Large intestine (tissue), 3 donors: ENCODE results near the gene HIVEP3. TPM values are rescaled to one million over a fixed set of nuclear protein-coding genes. Genes with fewer than 3 reads are reported as not detected.

ENCODE experiments used
- DNase-seq, 2 donors: peaks; one replicate each; pipeline versions ENCODE4 v3.0.0 to v3.0.0-alpha.2; 2013
- H3K27ac ChIP-seq: one replicate; pipeline ENCODE4 v1.5.1; 2013; ENCODE audit warnings: low read length
- H3K27me3 ChIP-seq: 2 replicates; pipeline ENCODE4 v1.6.1; 2013; ENCODE audit warnings: low read length; ENCODE audit not compliant: control insufficient read depth, insufficient read depth
- H3K36me3 ChIP-seq: 2 replicates; pipeline ENCODE4 v1.6.1; 2013; ENCODE audit warnings: low read length; ENCODE audit not compliant: control insufficient read depth, insufficient read depth
- H3K4me1 ChIP-seq: one replicate; pipeline ENCODE4 v1.6.1; 2013; ENCODE audit warnings: low read length; ENCODE audit not compliant: control insufficient read depth, insufficient read depth
- H3K4me3 ChIP-seq: one replicate; pipeline ENCODE4 v1.5.1; 2013; ENCODE audit warnings: low read length
- H3K9me3 ChIP-seq: one replicate; pipeline ENCODE4 v1.6.1; 2013; ENCODE audit warnings: mild to moderate bottlenecking, low read depth, low read length, moderate library complexity; ENCODE audit not compliant: control insufficient read depth
- WGBS: methylation state at CpG from one replicate; pipeline ENCODE4 v1.1.5; 2013; ENCODE audit warnings: low lambda C conversion rate; ENCODE audit not compliant: insufficient coverage; 5-methylcytosine and 5-hydroxymethylcytosine counted together
- polyA plus RNA-seq: library from polyadenylated mRNA; unstranded; fragments of 120-200 nt; gene quantifications from one replicate; pipeline ENCODE4 v1.2.1, GENCODE V29; 2013

HIVEP3 gene
- polyA plus RNA-seq, 1 donor: 2.6 TPM

DNA sequence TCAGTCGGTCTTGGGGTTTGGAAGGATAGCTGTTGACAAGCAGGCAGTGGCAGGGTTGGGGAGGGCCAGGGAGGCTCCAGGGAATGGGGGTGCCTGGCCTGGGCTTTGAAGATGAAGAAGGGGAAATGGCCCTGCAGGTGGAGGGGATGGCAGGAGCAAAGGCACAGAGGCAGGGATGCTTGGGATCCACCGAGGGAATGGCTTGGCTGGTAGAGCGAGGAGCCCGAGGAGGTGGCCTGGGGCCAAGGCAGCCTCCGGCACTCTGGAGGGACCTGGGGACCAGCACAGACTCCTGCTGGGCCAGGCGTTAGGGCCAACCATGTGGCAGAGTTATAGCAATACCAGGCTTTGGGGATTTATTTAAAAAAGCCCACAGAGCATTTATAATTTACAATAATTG, 371.4 kb downstream of the HIVEP3 start:
- Histone ChIP-seq H3K36me3 (no peaks in the 10 kb centered on the region), H3K27me3 (no peaks in the 10 kb centered on the region), H3K4me1 (no peaks in the 10 kb centered on the region), H3K4me3 (no peak overlapping the region), H3K9me3 (peaks cover 11% of the 10 kb centered on the region), H3K27ac (no peak overlapping the region)
- DNase-seq: no peak
- no CpG with 5 or more reads among the region's 6 CpGs for WGBS

DNA sequence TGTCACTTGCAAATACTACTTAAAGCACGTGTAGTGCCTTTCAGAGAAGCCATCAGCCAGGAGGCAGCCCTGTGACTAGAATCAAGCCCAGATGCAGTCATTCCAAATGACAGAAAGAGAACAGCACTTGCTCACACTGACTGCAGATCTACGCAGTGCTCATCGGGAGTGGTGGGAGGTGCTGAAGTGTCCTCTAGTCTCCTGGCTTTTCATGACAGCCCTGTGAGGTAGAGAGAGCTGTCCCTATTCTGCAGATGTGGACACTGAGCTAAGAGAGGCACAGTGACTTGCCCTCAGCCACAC, 371.9 kb downstream of the HIVEP3 start:
- Histone ChIP-seq H3K36me3 (no peaks in the 10 kb centered on the region), H3K4me1 (no peaks in the 10 kb centered on the region), H3K27ac (no peak overlapping the region), H3K4me3 (no peak overlapping the region), H3K27me3 (no peaks in the 10 kb centered on the region), H3K9me3 (peaks cover 11% of the 10 kb centered on the region)
- no CpG with 5 or more reads among the region's 3 CpGs for WGBS
- DNase-seq: no peak

DNA sequence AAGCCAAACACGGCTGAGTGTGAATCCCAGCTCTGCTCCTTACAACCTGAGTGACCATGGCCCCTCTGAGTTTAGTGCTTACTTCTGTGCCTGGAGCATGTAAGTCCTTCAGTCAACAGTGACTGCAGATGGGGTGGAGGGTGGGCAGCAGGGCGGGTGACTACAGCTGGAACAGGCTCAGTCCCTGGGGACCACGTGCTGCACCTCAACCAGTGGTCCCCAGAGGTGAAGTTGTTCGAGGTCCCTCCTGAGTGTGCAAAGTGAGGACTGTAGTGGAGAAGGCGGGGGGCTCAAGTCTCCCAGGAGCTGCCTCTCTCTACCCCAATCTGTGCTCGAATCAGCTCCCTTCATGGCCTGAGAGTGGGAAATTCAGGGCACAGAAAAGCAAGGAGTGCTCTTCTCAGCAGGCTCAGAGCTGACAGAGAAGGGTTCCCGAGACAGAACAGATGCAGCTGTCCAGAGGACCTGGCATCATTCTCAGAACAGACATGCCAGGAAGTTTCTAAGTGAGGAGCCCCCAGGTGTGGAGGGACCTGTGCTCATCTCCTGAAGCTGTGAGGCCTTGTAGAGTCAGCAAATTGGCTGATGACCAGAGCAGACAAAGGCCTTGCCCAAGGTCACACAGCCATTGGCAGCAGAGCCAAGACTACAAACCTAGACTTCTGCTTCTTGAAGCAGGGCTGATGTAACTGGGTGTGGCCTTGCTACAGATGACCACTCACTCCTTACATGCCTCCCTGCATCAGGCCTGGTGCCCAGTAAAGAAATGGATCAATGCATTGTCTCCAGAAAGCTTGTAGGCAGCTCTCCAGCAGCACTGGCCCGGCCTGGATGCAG, 372.5 kb downstream of the HIVEP3 start:
- no CpG with 5 or more reads among the region's 8 CpGs for WGBS
- Histone ChIP-seq H3K36me3 (no peaks in the 10 kb centered on the region), H3K27ac (no peak overlapping the region), H3K27me3 (no peaks in the 10 kb centered on the region), H3K4me3 (no peak overlapping the region), H3K9me3 (peaks cover 11% of the 10 kb centered on the region), H3K4me1 (no peaks in the 10 kb centered on the region)
- DNase-seq: no peak

DNA sequence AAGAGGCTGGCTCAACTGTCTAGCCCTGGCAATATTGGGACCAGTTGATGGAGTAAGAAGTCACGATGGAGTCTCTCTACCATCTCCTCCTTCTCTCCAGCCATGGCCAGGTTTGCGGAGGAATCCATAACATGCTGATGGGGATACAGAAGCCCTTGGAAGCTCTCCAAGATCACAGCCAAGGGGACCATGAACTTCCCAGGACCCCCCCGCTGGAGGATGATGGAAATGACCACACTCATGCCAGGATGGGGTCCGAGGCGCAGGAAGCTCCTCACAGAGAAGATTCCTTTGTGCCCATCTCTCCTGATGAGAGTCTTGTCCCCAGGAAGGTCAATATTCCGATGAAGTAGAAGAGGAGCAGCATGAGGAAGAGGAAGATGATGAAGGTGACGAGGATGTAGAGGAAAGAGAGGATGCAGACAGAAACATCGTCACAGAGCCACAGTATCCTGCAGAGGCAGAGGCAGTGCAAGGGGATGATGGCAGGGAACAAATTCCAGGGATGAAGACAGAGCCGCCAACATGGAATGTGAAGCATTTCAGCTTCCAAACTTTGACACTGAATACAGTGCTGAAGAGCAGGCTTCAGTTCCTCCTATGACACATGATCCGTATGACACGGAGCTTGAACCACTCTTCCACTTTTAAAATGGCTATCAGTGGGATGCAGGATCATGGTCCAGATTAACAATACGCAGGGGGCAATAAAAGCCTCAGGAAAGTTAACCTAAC, 376.4 kb downstream of the HIVEP3 start:
- Histone ChIP-seq H3K36me3 (no peaks in the 10 kb centered on the region), H3K9me3 (peaks cover 11% of the 10 kb centered on the region), H3K4me3 (no peak overlapping the region), H3K27me3 (peaks cover 4% of the 10 kb centered on the region), H3K4me1 (peaks cover 2% of the 10 kb centered on the region), H3K27ac (no peak overlapping the region)
- WGBS: 68% methylated on average over 2 of the region's 12 CpGs
- no peak for DNase-seq

DNA sequence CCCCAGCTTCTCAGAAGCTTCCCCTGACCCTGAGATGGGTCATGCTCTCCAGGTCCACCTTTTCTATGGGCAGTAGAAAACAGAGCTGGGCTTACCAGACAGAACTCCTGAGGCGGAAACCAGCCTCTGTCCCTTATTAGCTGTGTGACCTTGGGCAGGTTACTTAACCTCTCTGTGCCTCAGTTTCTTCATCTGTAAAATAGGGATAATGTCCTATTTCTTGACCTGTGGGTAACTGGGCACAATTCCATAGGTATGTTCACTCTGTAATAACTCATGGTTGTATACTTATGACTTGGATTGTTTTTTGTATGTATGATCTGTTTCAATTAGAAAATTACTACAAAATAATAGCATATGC, 377.1 kb downstream of the HIVEP3 start:
- peaks cover 2% of the 10 kb centered on the region for H3K4me1 ChIP-seq
- no CpG with 5 or more reads among the region's 1 CpG for WGBS
- no peak overlapping the region for H3K27ac ChIP-seq
- peaks cover 4% of the 10 kb centered on the region for H3K27me3 ChIP-seq
- H3K4me3 ChIP-seq: no peak overlapping the region
- no peaks in the 10 kb centered on the region for H3K36me3 ChIP-seq
- H3K9me3 ChIP-seq: peaks cover 11% of the 10 kb centered on the region
- no peak for DNase-seq

DNA sequence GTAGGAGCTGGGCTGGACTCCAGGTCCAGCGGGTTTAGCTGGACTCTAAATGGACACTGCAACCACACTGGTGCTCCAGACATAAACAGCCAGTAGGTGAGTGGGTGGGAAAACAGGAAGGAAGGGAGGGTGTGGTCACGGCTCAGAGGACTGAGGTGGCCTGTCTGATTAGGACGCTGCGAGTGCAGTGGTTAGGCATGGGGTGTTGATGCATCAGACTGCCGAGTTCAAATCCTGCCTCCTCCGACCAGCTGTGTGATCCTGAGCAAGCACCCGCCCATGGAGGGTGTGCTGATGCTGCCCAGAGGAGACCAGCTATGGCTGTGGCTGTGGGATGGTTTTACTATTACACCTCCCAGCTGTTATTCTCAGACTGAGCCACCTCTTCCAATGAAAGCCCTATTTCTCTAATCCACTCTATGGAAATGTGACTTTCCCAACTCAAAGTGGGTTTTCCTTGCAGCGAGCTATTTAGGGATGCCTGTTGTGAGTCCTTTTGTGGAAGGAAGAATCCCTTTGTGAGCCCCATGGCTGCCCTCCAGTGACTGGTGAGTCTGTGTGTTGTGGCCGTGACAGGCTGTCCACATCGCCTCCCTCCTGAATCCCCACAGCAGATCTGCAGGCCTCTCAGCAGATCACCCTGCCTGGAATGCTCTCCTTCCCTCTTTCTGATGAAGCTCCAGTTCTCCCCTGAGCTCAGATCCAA, 377.7 kb downstream of the HIVEP3 start:
- Histone ChIP-seq H3K4me3 (no peak overlapping the region), H3K27ac (no peak overlapping the region), H3K4me1 (peaks cover 2% of the 10 kb centered on the region), H3K36me3 (no peaks in the 10 kb centered on the region), H3K27me3 (peaks cover 6% of the 10 kb centered on the region), H3K9me3 (peaks cover 11% of the 10 kb centered on the region)
- no CpG with 5 or more reads among the region's 10 CpGs for WGBS
- no peak for DNase-seq

DNA sequence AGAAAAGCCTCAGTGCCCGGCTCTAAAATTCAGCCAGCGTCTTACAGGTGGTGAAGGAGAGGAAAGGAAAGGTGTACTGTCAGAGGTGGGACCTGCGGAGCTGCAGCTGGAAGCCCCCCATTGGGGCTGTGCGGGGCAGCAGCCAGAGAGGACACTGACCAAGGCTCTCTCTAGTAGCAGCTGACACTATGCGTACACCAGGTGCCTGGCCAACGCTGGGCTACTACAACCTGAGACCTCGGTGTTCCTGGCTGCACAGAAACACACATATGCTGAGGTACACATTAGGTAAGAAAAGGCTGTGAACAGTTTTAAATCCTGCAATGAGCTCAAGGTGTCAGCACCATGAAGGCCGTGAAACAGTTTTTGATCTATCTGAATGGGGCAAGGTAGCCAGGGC, 378.7 kb downstream of the HIVEP3 start:
- DNase-seq: no peak
- no CpG with 5 or more reads among the region's 8 CpGs for WGBS

DNA sequence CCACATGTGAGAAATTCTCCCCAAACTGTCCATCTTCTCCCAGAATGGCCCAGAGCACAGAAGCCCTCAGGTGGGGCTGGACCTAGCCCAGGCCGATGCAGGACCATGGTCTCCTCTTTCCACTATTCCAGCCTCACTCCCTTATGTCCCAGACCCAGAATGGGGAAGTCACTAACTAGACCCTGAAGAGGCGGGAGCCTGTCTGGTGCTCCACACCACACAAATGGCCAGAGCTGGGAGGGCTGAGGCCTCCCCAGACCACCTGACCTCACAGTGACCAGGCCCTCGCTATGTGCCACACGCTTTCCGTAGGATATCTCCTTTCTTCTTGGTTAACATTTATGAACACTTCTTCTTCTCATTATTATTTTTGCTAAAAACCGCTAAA, 379.3 kb downstream of the HIVEP3 start:
- WGBS: 100% methylated on average over 1 of the region's 6 CpGs
- H3K9me3 ChIP-seq: peaks cover under 1% of the 10 kb centered on the region
- no peak overlapping the region for H3K27ac ChIP-seq
- H3K4me1 ChIP-seq: peaks cover 2% of the 10 kb centered on the region
- H3K27me3 ChIP-seq: peaks cover 6% of the 10 kb centered on the region
- no peak overlapping the region for H3K4me3 ChIP-seq
- DNase-seq: no peak
- no peaks in the 10 kb centered on the region for H3K36me3 ChIP-seq

More for the DNA sequence above, 378.7 kb downstream of the HIVEP3 start:
- peaks cover 2% of the 10 kb centered on the region for H3K4me1 ChIP-seq
- H3K4me3 ChIP-seq: no peak overlapping the region
- peaks cover 6% of the 10 kb centered on the region for H3K27me3 ChIP-seq
- no peak overlapping the region for H3K27ac ChIP-seq
- peaks cover 6% of the 10 kb centered on the region for H3K9me3 ChIP-seq
- H3K36me3 ChIP-seq: no peaks in the 10 kb centered on the region

DNA sequence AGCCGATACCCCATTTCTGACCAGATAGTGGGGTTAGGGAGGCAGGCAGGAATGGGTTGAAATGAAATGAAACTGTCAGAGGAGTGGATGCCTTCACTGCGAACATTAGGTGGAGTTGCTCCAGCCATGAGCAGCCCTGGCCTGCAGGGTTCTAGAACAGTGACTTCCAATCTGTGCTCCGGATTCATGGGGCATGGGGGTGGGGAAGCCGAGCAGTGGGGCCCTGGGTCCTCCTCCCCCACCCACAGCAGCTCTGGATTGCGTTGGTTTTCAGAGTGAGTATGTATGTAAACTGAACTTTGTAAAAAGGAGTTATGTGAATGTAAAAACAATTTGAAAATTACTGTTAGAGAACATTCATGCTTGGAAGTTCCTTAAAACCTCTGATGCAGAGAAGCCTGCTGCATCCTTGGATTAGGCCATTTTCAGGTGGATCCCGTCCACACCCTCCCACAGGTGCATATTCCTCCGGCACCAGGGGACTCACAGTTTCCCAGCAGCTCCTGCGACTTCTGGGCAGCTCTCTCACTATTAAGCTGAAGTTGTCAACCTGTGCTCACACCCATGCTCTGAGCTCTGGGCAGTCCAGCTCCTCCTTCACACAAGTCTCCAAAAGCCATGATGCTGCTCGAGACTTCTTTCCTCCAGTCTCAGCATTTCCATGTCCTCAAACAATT, 379.8 kb downstream of the HIVEP3 start:
- Histone ChIP-seq H3K4me1 (peaks cover 2% of the 10 kb centered on the region), H3K4me3 (no peak overlapping the region), H3K36me3 (no peaks in the 10 kb centered on the region), H3K9me3 (no peaks in the 10 kb centered on the region), H3K27me3 (peaks cover 8% of the 10 kb centered on the region), H3K27ac (no peak overlapping the region)
- no CpG with 5 or more reads among the region's 9 CpGs for WGBS
- DNase-seq: no peak

DNA sequence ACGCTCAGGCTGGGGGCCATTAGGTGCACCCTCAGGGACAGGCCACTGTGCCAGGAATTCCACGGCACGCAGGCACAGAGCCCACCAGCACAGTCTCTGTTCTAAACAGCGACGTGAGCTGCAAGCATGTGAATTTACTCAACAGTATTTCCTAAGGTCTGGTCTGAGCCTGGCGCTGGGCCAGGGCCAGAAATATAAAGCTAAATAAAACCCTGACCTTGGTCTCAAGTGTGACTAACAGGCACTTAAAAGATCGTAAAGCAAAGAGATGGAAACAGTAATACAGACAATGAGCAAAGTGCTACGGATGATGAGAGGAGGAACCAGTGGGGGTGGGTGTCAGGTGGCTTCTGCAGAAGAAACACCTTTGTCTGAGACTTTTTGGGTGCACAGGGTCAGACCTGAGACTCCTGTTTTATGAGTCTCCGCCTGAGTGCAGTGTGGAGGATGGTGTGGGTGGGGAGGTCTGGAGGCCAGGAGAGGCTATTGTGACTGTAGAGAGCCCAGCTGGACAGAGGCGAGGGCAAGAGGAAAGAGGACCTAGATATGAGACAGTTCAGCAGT, 380.9 kb downstream of the HIVEP3 start:
- Histone ChIP-seq H3K27ac (no peak overlapping the region), H3K36me3 (no peaks in the 10 kb centered on the region), H3K4me3 (no peak overlapping the region), H3K27me3 (peaks cover 8% of the 10 kb centered on the region), H3K4me1 (peaks cover 2% of the 10 kb centered on the region), H3K9me3 (no peaks in the 10 kb centered on the region)
- DNase-seq: peak in 1 of 2 donors; percentile 63
- 0% methylated on average over 1 of the region's 10 CpGs for WGBS
